Ovary (tissue), 3 donors: ENCODE data around the gene AP3B2.

Experiments
- EP300 ChIP-seq: sonication (generic); formaldehyde crosslinking; IDR thresholded peaks from one replicate; pipeline ENCODE4 v1.6.1; 2017; ENCODE audit warnings: antibody characterized with exemption
- POLR2A ChIP-seq: fragments of 450-650 bp; IDR thresholded peaks from one replicate; pipeline ENCODE4 v1.6.1; 2017; ENCODE audit warnings: antibody characterized with exemption, mild to moderate bottlenecking, moderate library complexity
- TF ChIP-seq, protein P1 (sequence below), 3 donors: fragments of 450-650 bp in 2 of 3; fragments of 200-600 bp in 1 of 3; IDR thresholded peaks; one replicate each; pipeline versions ENCODE4 v1.5.1 to v1.8.0; 2016 to 2022; ENCODE audit warnings: antibody characterized with exemption in 3 of 3, mild to moderate bottlenecking in 1 of 3
- donor health status: DM: no; HTN: no; CAD: no.

DNA sequence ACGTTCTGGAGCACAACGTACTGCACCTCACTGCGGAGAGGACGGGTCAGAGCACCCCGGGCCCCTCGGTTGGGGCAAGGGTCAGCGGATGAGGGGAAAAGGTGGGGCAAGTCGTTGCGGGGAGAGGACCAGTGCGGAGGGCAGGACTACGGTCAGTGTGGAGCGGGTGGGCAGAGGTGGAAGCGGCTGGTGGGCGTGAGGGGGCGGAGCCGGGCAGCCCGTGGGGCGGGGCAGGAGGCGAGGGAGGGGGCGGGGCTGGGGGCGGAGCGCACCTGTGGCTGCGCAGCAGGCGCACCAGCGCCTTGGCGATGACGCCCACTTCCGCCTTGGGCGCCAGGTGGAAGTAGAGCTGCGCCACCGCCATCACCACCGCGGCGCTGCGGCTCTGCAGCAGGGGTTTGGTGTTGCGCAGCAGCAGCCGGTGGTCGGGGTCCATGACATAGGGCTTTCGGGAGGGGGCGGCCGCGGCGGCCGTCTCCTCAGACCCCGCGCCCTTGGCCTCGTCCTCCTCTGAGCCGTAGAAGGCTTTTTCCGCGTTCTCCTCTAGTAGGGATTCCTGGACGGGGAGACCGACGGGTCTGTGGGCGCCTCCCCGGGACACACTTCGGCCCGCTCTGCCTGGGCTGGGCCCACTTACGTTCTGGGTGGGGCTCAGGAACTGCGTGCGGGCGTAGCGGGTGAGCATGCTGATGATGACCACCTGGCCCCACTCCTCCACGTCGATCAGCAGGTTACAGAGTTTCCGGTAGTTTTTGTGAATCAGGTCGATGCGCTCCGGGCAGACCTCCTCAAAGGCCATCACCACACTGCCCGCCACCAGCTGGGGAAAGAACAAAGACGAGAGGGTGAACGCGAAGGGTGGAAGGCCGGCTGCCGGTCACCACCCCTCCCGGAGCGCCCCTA is 29.2 kb downstream of the AP3B2 start:
- TF ChIP-seq, protein P1, sequence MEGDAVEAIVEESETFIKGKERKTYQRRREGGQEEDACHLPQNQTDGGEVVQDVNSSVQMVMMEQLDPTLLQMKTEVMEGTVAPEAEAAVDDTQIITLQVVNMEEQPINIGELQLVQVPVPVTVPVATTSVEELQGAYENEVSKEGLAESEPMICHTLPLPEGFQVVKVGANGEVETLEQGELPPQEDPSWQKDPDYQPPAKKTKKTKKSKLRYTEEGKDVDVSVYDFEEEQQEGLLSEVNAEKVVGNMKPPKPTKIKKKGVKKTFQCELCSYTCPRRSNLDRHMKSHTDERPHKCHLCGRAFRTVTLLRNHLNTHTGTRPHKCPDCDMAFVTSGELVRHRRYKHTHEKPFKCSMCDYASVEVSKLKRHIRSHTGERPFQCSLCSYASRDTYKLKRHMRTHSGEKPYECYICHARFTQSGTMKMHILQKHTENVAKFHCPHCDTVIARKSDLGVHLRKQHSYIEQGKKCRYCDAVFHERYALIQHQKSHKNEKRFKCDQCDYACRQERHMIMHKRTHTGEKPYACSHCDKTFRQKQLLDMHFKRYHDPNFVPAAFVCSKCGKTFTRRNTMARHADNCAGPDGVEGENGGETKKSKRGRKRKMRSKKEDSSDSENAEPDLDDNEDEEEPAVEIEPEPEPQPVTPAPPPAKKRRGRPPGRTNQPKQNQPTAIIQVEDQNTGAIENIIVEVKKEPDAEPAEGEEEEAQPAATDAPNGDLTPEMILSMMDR (IDR thresholded peaks at IDR 0.05), result no peak
- TF ChIP-seq POLR2A, result peak; percentile 14
- no peak for TF ChIP-seq EP300
